DND-41 (cell line): ENCODE results near the gene PCARE.

ENCODE experiments used
- EZH2 ChIP-seq: IDR thresholded peaks from 3 replicates; pipeline ENCODE4 v1.6.1; 2012; ENCODE audit warnings: borderline replicate concordance, low read depth, mild to moderate bottlenecking, moderate library complexity, low read length, inconsistent platforms; ENCODE audit not compliant: severe bottlenecking
- TF ChIP-seq, protein P1 (sequence below): IDR thresholded peaks from 2 replicates; pipeline ENCODE4 v1.5.1; 2012; ENCODE audit warnings: borderline replicate concordance, low read length, moderate library complexity, mild to moderate bottlenecking; ENCODE audit not compliant: poor library complexity, severe bottlenecking; ENCODE audit errors: extremely low read depth

DNA sequence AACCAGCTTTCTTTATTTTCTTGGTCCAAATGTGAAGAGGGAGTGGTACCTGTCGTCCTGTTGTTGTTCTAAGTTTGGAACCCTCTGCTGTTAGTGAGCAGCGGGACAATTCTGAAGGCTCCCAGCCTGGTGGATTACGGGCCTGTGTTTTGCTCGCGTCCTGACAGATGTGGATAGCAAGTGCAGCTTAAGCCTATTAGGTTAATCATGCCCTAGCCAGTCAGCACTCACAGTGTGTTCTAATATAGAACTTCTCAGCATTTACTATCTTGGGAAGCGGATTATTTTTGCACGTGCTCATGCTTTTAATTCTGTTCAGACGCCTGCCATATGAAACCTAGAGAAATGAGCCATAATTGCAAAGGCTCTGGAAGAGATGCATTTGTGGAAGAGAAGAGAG is at the start of gene PCARE:
- TF ChIP-seq, protein P1, sequence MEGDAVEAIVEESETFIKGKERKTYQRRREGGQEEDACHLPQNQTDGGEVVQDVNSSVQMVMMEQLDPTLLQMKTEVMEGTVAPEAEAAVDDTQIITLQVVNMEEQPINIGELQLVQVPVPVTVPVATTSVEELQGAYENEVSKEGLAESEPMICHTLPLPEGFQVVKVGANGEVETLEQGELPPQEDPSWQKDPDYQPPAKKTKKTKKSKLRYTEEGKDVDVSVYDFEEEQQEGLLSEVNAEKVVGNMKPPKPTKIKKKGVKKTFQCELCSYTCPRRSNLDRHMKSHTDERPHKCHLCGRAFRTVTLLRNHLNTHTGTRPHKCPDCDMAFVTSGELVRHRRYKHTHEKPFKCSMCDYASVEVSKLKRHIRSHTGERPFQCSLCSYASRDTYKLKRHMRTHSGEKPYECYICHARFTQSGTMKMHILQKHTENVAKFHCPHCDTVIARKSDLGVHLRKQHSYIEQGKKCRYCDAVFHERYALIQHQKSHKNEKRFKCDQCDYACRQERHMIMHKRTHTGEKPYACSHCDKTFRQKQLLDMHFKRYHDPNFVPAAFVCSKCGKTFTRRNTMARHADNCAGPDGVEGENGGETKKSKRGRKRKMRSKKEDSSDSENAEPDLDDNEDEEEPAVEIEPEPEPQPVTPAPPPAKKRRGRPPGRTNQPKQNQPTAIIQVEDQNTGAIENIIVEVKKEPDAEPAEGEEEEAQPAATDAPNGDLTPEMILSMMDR = no peak
- no peak for TF ChIP-seq EZH2
